ENCODE measurements around the gene OR51T1. TPM values are rescaled to one million over a fixed set of nuclear protein-coding genes. Genes with fewer than 3 reads are reported as not detected.

OR51T1 gene
- total RNA-seq, 1 experiment from 2014 or later, result not detected

GRCh38 chr11:4848908-4849532 lies 32.7 kb upstream of the OR51T1 start, which contains the start of gene OR51S1:
Gene OR51S1 (minus strand): TSS chr11:4849208. CDS start chr11:4849208, 0 bp downstream.
- Histone ChIP-seq H3K4ac (ENCODE audit: low read depth, low read length) (no peak within 1 kb of the TSS), H2BK12ac (ENCODE audit: insufficient read length, low read depth, low read length) (no peak within 1 kb of the TSS), H3K14ac (ENCODE audit: insufficient read depth, low read length) (no peak within 1 kb of the TSS; the same call in 1 of the 2 replicates), H3K23ac (ENCODE audit: insufficient read length, low read depth, low read length) (no peak within 1 kb of the TSS), H4K5ac (ENCODE audit: insufficient read length, low read depth, low read length) (no peak within 1 kb of the TSS), H3K56ac (ENCODE audit: insufficient read length, low read depth, low read length) (no peak within 1 kb of the TSS), H3K27ac (ENCODE audit: insufficient read length, low read depth, low read length) (no peak within 1 kb of the TSS), H3K23me2 (ENCODE audit: insufficient read length, low read depth, low read length, poor library complexity, severe bottlenecking) (no peaks in the 10 kb centered on the region), H2AK5ac (ENCODE audit: insufficient read length, low read length) (no peak within 1 kb of the TSS), H3K9ac (ENCODE audit: extremely low read depth, insufficient read length, low read length) (no peak within 1 kb of the TSS), H2BK120ac (ENCODE audit: low read depth, low read length, poor library complexity, severe bottlenecking) (no peak within 1 kb of the TSS), H3K18ac (ENCODE audit: insufficient read length, low read depth, low read length) (no peak within 1 kb of the TSS), H3K4me1 (ENCODE audit: insufficient read depth, low read length) (no peaks in the 10 kb centered on the region), H3K79me2 (ENCODE audit: insufficient read depth, low read length) (no peaks in the 10 kb centered on the region), H4K91ac (ENCODE audit: insufficient read length, low read depth, low read length) (no peak within 1 kb of the TSS), H4K8ac (replicated peaks; ENCODE audit: insufficient read length, low read depth, low read length) (no peak within 1 kb of the TSS), H2BK20ac (ENCODE audit: low read depth, low read length, poor library complexity, severe bottlenecking) (no peak within 1 kb of the TSS), H4K20me1 (ENCODE audit: control insufficient read depth, insufficient read depth, insufficient read length) (no peaks in the 10 kb centered on the region), H3K27me3 (ENCODE audit: insufficient read depth, low read length) (no peaks in the 10 kb centered on the region), H2BK15ac (ENCODE audit: low read depth, low read length) (no peak within 1 kb of the TSS), H3K4me2 (ENCODE audit: insufficient read depth, insufficient read length, low read length) (no peak within 1 kb of the TSS), H3K79me1 (ENCODE audit: insufficient read depth, low read depth, low read length, poor library complexity, severe bottlenecking) (no peaks in the 10 kb centered on the region), H2BK5ac (ENCODE audit: insufficient read length, low read length) (no peak within 1 kb of the TSS), H3T11ph (ENCODE audit: low read length) (no peak within 1 kb of the TSS), H2AFZ (ENCODE audit: low read length) (no peak within 1 kb of the TSS), H3K9me3 (ENCODE audit: control insufficient read depth, low read depth, low read length) (no peaks in the 10 kb centered on the region)
- H3K9me3 Mint-ChIP-seq, result peaks cover 2 to 4% of the 10 kb centered on the region in 2 experiments; a peak in 2 of 5 replicates
- no CpG with 5 or more reads among the region's 9 CpGs for WGBS (ENCODE audit: extremely low coverage, insufficient read length, low lambda C conversion rate)
- TF ChIP-seq CTCF (conservative IDR thresholded peaks at IDR 0.05), result 0 out of 3 replicates have a peak, but pooled peaks have one; percentile 15
- no peak for DNase-seq
- H3K27me3 Mint-ChIP-seq (ENCODE audit: low read depth), result peaks cover 3% of the 10 kb centered on the region; the same call in 1 of the 2 replicates
- peaks cover 0 to 3% (median 0%) of the 10 kb centered on the region in 3 experiments; a peak in 3 of 7 replicates for H3K36me3 Mint-ChIP-seq (ENCODE audit: insufficient read depth in 1 of 3, low read depth in 3 of 3)
- 0 out of 7 replicates have a peak within 1 kb of the TSS, but pooled peaks of 1 of the 3 experiments have one; percentile 12 for H3K27ac Mint-ChIP-seq
- no peak within 1 kb of the TSS for H3K4me3 Mint-ChIP-seq
- H3K4me1 Mint-ChIP-seq, result no peaks in the 10 kb centered on the region
